T-cell (primary cell): Measurements from ENCODE around the gene PSEN1. TPM values are rescaled to one million over a fixed set of nuclear protein-coding genes. Genes with fewer than 3 reads are reported as not detected.
"Not testable (repeated sequence)": the region's sequence is repeated elsewhere in the genome, so short reads cannot be mapped to it uniquely, and the experiment has no call there.

Experiments used
- ATAC-seq, 4 experiments: fragments of 200-7000 bp in 3 of 4; fragments of 150-1000 bp in 1 of 4; cut with Tn5 transposase; replicated peaks in 1 of 4; 1 replicate in 3 of 4; 2 replicates in 1 of 4; pipeline ENCODE4 v1.10.0; 2021; ENCODE audit warnings: moderate library complexity in 3 of 4, mild to moderate bottlenecking in 2 of 4, moderate number of reproducible peaks in 1 of 4
- CTCF ChIA-PET, 2 donors: fragments of 300-600 bp; sonication (Branson Sonifier 250); formaldehyde crosslinking; loops; one replicate each; lab custom pipeline; 2022; ENCODE audit warnings: antibody characterized with exemption in 2 of 2; lab: Charles Lee
- POLR2A ChIA-PET, 2 donors: fragments of 300-600 bp; sonication (Branson Sonifier 250); formaldehyde crosslinking; loops; one replicate each; lab custom pipeline; 2022; ENCODE audit warnings: antibody characterized with exemption in 2 of 2; lab: Charles Lee
- DNase-seq, 35 experiments: peaks; one replicate each; pipeline versions ENCODE4 v3.0.0 to v3.0.0-alpha.2; 2013 to 2023
- H3K27ac ChIP-seq: one replicate; pipeline ENCODE4 v1.5.1; 2013; ENCODE audit warnings: low read length
- H3K27me3 ChIP-seq, 2 experiments: replicated peaks in 1 of 2; 1 replicate in 1 of 2; 2 replicates in 1 of 2; pipeline versions ENCODE4 v1.6.1 to v1.7.0; 2013; ENCODE audit warnings: low read length in 1 of 2, mixed read lengths in 1 of 2; ENCODE audit not compliant: control insufficient read depth in 2 of 2, insufficient read depth in 2 of 2; ENCODE audit errors: extremely low read depth in 1 of 2
- H3K36me3 ChIP-seq, 2 donors: 1 replicate in 1 of 2; 2 replicates in 1 of 2; pipeline versions ENCODE4 v1.6.1 to v1.7.0; 2013; ENCODE audit warnings: low read length in 1 of 2; ENCODE audit not compliant: control insufficient read depth in 2 of 2, insufficient read depth in 1 of 2; ENCODE audit errors: extremely low read depth in 1 of 2
- H3K4me1 ChIP-seq, 2 experiments: 1 replicate in 1 of 2; 2 replicates in 1 of 2; pipeline versions ENCODE4 v1.6.1 to v1.7.0; 2013; ENCODE audit warnings: low read length in 2 of 2, mixed read lengths in 1 of 2; ENCODE audit not compliant: insufficient read depth in 2 of 2, control insufficient read depth in 1 of 2; ENCODE audit errors: extremely low read depth in 1 of 2
- H3K4me3 ChIP-seq, 2 donors: 1 replicate in 1 of 2; 2 replicates in 1 of 2; pipeline versions ENCODE4 v1.5.1 to v1.7.0; 2013; ENCODE audit warnings: mild to moderate bottlenecking in 2 of 2, low read length in 1 of 2, moderate library complexity in 1 of 2; ENCODE audit not compliant: control insufficient read depth in 1 of 2; ENCODE audit errors: extremely low read depth in 1 of 2
- H3K9me3 ChIP-seq: 2 replicates; pipeline ENCODE4 v1.7.0; 2013
- H3K27ac Mint-ChIP-seq, 2 donors: one replicate each; pipeline ENCODE4 v1.8.0; 2020 to 2021; ENCODE audit warnings: mild to moderate bottlenecking in 2 of 2, mixed read lengths in 2 of 2
- H3K27me3 Mint-ChIP-seq, 2 donors: one replicate each; pipeline ENCODE4 v1.8.0; 2021 to 2022; ENCODE audit warnings: mixed read lengths in 2 of 2
- H3K36me3 Mint-ChIP-seq: one replicate; pipeline ENCODE4 v1.8.0; 2021; ENCODE audit warnings: mixed read lengths
- H3K4me1 Mint-ChIP-seq, 3 donors: one replicate each; pipeline ENCODE4 v1.8.0; 2020 to 2022; ENCODE audit warnings: mixed read lengths in 3 of 3, mild to moderate bottlenecking in 1 of 3
- H3K4me3 Mint-ChIP-seq, 3 donors: one replicate each; pipeline ENCODE4 v1.8.0; 2020 to 2022; ENCODE audit warnings: mild to moderate bottlenecking in 3 of 3, mixed read lengths in 3 of 3, moderate library complexity in 3 of 3
- H3K9me3 Mint-ChIP-seq, 3 donors: one replicate each; pipeline ENCODE4 v1.8.0; 2020 to 2022; ENCODE audit warnings: mixed read lengths in 3 of 3
- WGBS: methylation state at CpG from one replicate; pipeline ENCODE4 v1.1.5; 2013; ENCODE audit warnings: missing lambda C conversion rate; ENCODE audit not compliant: insufficient coverage; 5-methylcytosine and 5-hydroxymethylcytosine counted together
- total RNA-seq, 35 experiments: library from RNA in 6 of 35; stranded (reverse) in 6 of 35; fragments of 120-200 nt in 1 of 35; gene quantifications; one replicate each; pipeline versions ENCODE4 v1.2.1 to v1.2.4 and lab custom pipeline; 2013 to 2026

PSEN1 gene
- total RNA-seq, 5 donors from 2014 or later (not counting 1 experiment from before 2014, with no cell fraction given), result 31.7 to 49.2 (median 37.9) TPM

DNA sequence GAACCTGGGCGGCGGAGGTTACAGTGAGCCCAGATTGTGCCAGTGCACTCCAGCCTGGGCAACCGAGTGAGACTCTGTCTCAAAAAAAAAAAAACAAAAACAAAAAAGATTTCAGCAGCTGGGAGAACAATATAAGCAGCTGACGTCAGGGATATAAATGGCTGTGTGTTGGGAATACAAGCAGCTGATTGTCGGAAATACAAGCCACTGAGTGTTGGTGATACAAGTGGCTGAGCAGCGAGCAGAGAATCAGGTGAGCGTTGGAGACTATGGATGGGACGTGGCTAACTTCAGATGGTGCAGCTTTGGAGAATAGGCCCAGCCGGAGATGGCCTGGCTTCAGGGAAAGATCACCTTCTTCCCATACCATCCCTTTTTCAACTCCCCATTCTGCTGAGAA lies 32.0 kb downstream of the PSEN1 start:
- ChIA-PET CTCF (no interaction called here), POLR2A (interaction anchor here in 1 of 2 donors (0.5 kb wide), 1 partner anchor 170 kb away, joined by 3 read pairs; no protein-coding TSS in a partner anchor)
- no peak overlapping the region for H3K27ac ChIP-seq
- H3K36me3 ChIP-seq, result peaks cover 16 to 71% of the 10 kb centered on the region in 2 donors
- H3K4me1 ChIP-seq, result no peaks in the 10 kb centered on the region
- H3K27me3 Mint-ChIP-seq, result no peaks in the 10 kb centered on the region
- peaks cover 56% of the 10 kb centered on the region for H3K36me3 Mint-ChIP-seq
- H3K27ac Mint-ChIP-seq, result no peak overlapping the region
- H3K27me3 ChIP-seq, result no peaks in the 10 kb centered on the region
- H3K9me3 ChIP-seq, result no peaks in the 10 kb centered on the region
- DNase-seq (no peak), ATAC-seq (no peak)
- no peaks in the 10 kb centered on the region for H3K9me3 Mint-ChIP-seq
- no peak overlapping the region for H3K4me3 Mint-ChIP-seq
- H3K4me1 Mint-ChIP-seq, result no peaks in the 10 kb centered on the region
- WGBS, result 100% methylated on average over 3 of the region's 9 CpGs
- no peak overlapping the region for H3K4me3 ChIP-seq

DNA sequence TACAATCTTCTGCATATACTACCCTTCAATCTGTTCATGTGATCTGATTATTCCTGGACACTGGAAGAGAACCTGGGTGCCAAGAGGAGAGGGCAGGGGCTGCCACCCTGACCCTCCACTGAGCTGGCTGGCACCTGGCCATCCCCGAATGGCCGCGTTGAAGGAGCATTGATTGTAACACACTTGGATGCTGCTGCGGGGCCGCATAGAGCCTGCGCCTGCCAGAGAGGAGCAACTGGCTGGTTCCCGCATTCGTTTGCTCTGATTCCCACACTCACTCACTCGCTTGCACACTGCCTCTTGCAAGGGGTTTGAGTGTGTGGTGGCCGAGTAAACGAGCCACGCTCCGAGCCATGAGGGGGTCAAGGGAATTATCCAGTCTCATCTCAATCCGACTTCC lies 32.4 kb downstream of the PSEN1 start:
- H3K4me3 Mint-ChIP-seq, result no peak overlapping the region
- H3K27ac Mint-ChIP-seq, result no peak overlapping the region
- peaks cover 16 to 75% of the 10 kb centered on the region in 2 donors for H3K36me3 ChIP-seq
- H3K4me1 ChIP-seq, result no peaks in the 10 kb centered on the region
- WGBS, result 94% methylated on average over 7 of the region's 14 CpGs
- DNase-seq, result no peak
- H3K27me3 ChIP-seq, result no peaks in the 10 kb centered on the region
- no peaks in the 10 kb centered on the region for H3K9me3 ChIP-seq
- CTCF ChIA-PET, result no interaction called here
- H3K4me3 ChIP-seq, result no peak overlapping the region
- H3K27me3 Mint-ChIP-seq, result no peaks in the 10 kb centered on the region
- no peak for ATAC-seq
- H3K36me3 Mint-ChIP-seq, result peaks cover 56% of the 10 kb centered on the region
- H3K9me3 Mint-ChIP-seq, result no peaks in the 10 kb centered on the region
- no peaks in the 10 kb centered on the region for H3K4me1 Mint-ChIP-seq
- POLR2A ChIA-PET, result no interaction called here
- no peak overlapping the region for H3K27ac ChIP-seq

DNA sequence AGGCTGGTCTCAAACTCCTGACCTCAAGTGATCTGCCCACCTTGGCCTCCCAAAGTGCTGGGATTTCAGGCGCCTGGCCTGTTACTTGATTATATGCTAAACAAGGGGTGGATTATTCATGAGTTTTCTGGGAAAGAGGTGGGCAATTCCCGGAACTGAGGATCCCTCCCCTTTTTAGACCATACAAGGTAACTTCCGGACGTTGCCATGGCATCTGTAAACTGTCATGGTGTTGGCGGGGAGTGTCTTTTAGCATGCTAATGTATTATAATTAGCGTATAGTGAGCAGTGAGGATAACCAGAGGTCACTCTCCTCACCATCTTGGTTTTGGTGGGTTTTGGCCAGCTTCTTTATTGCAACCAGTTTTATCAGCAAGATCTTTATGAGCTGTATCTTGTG lies 33.5 kb downstream of the PSEN1 start:
- H3K9me3 ChIP-seq, DNase-seq, CTCF ChIA-PET, ATAC-seq, POLR2A ChIA-PET, H3K4me3 ChIP-seq, H3K4me1 Mint-ChIP-seq, H3K27ac ChIP-seq, H3K4me3 Mint-ChIP-seq, H3K27me3 ChIP-seq, H3K27ac Mint-ChIP-seq, H3K4me1 ChIP-seq, H3K27me3 Mint-ChIP-seq, H3K9me3 Mint-ChIP-seq: not testable (repeated sequence)
- peaks cover 52% of the 10 kb centered on the region for H3K36me3 Mint-ChIP-seq
- WGBS, result no CpG with 5 or more reads among the region's 6 CpGs
- H3K36me3 ChIP-seq, result peaks cover 17 to 77% of the 10 kb centered on the region in 2 donors

DNA sequence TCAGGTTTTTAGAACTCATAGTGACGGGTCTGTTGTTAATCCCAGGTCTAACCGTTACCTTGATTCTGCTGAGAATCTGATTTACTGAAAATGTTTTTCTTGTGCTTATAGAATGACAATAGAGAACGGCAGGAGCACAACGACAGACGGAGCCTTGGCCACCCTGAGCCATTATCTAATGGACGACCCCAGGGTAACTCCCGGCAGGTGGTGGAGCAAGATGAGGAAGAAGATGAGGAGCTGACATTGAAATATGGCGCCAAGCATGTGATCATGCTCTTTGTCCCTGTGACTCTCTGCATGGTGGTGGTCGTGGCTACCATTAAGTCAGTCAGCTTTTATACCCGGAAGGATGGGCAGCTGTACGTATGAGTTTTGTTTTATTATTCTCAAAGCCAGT lies 34.4 kb downstream of the PSEN1 start:
- no peaks in the 10 kb centered on the region for H3K4me1 Mint-ChIP-seq
- POLR2A ChIA-PET, result no interaction called here
- no peak overlapping the region for H3K27ac Mint-ChIP-seq
- no peak overlapping the region for H3K4me3 Mint-ChIP-seq
- 97% methylated on average over 10 of the region's 11 CpGs for whole genome bisulfite sequencing
- H3K36me3 Mint-ChIP-seq, result peaks cover 54% of the 10 kb centered on the region
- Histone ChIP-seq H3K27ac (no peak overlapping the region), H3K4me3 (no peak overlapping the region), H3K27me3 (no peaks in the 10 kb centered on the region), H3K36me3 (peaks cover 16 to 82% of the 10 kb centered on the region in 2 donors), H3K4me1 (no peaks in the 10 kb centered on the region), H3K9me3 (no peaks in the 10 kb centered on the region)
- ATAC-seq (no peak), DNase-seq (no peak)
- no peaks in the 10 kb centered on the region for H3K9me3 Mint-ChIP-seq
- CTCF ChIA-PET, result no interaction called here
- H3K27me3 Mint-ChIP-seq, result no peaks in the 10 kb centered on the region

DNA sequence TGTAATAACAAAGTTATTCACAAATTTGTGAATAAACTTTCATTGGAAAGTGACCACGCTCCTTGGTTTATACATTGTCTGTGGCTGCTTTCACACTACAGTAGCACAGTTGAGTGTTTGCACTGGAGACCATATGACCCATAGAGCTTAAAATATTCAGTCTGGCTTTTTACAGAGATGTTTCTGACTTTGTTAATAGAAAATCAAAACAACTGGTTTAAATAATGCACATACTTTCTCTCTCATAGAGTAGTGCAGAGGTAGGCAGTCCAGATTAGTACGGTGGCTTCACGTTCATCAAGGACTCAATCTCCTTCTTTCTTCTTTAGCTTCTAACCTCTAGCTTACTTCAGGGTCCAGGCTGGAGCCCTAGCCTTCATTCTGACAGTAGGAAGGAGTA lies 36.2 kb downstream of the PSEN1 start:
- peaks cover 12 to 85% of the 10 kb centered on the region in 2 donors for H3K36me3 ChIP-seq
- Mint-ChIP-seq H3K27ac (no peak overlapping the region), H3K9me3 (no peaks in the 10 kb centered on the region), H3K4me1 (no peaks in the 10 kb centered on the region), H3K36me3 (peaks cover 59% of the 10 kb centered on the region), H3K27me3 (no peaks in the 10 kb centered on the region), H3K4me3 (no peak overlapping the region)
- CTCF ChIA-PET, result interaction anchor here (0.6 to 1.1 kb wide), 4 partner anchors 300 to 398 kb away, joined by 3 read pairs; no protein-coding TSS in a partner anchor
- ATAC-seq, result no peak
- WGBS, result no CpG with 5 or more reads among the region's 3 CpGs
- no peak overlapping the region for H3K4me3 ChIP-seq
- no peak overlapping the region for H3K27ac ChIP-seq
- no peaks in the 10 kb centered on the region for H3K4me1 ChIP-seq
- no peaks in the 10 kb centered on the region for H3K27me3 ChIP-seq
- POLR2A ChIA-PET, result no interaction called here
- no peak for DNase-seq
- no peaks in the 10 kb centered on the region for H3K9me3 ChIP-seq

DNA sequence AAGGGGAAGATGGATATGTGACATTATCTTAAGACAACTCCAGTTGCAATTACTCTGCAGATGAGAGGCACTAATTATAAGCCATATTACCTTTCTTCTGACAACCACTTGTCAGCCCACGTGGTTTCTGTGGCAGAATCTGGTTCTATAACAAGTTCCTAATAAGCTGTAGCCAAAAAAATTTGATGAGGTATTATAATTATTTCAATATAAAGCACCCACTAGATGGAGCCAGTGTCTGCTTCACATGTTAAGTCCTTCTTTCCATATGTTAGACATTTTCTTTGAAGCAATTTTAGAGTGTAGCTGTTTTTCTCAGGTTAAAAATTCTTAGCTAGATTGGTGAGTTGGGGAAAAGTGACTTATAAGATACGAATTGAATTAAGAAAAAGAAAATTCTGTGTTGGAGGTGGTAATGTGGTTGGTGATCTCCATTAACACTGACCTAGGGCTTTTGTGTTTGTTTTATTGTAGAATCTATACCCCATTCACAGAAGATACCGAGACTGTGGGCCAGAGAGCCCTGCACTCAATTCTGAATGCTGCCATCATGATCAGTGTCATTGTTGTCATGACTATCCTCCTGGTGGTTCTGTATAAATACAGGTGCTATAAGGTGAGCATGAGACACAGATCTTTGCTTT lies 36.9 kb downstream of the PSEN1 start:
- ATAC-seq, result no peak
- Mint-ChIP-seq H3K27ac (no peak overlapping the region), H3K4me3 (no peak overlapping the region), H3K27me3 (no peaks in the 10 kb centered on the region), H3K36me3 (peaks cover 60% of the 10 kb centered on the region), H3K4me1 (no peaks in the 10 kb centered on the region), H3K9me3 (no peaks in the 10 kb centered on the region)
- Histone ChIP-seq H3K36me3 (peaks cover 12 to 86% of the 10 kb centered on the region in 2 donors), H3K27me3 (no peaks in the 10 kb centered on the region), H3K4me1 (no peaks in the 10 kb centered on the region), H3K9me3 (no peaks in the 10 kb centered on the region), H3K27ac (no peak overlapping the region), H3K4me3 (no peak overlapping the region)
- DNase-seq, result peak in 4 of 35 experiments; percentile 1 to 52 (median 6)
- POLR2A ChIA-PET, result no interaction called here
- no CpG with 5 or more reads among the region's 3 CpGs for WGBS
- CTCF ChIA-PET, result interaction anchor here (0.6 to 1.1 kb wide), 6 partner anchors 299 to 398 kb away, joined by 3 to 6 read pairs (median 3); no protein-coding TSS in a partner anchor
